SU-DHL-6 (cell line): ENCODE measurements around the gene PPARA.

ENCODE experiments used
- CTCF ChIP-seq: fragments of 200-600 bp; sonication (generic); IDR thresholded peaks from one replicate; pipeline ENCODE4 v1.5.1; 2017; ENCODE audit warnings: antibody characterized with exemption, mild to moderate bottlenecking, low read length, moderate library complexity; ENCODE audit not compliant: insufficient read depth, poor library complexity, severe bottlenecking
- EZH2phosphoT487 ChIP-seq: fragments of 200-600 bp; sonication (generic), shearing (Covaris generic); conservative IDR thresholded peaks from 2 replicates; pipeline ENCODE4 v1.6.1; 2018; ENCODE audit warnings: mild to moderate bottlenecking, antibody characterized with exemption, low read length, moderate library complexity, mixed read lengths

DNA sequence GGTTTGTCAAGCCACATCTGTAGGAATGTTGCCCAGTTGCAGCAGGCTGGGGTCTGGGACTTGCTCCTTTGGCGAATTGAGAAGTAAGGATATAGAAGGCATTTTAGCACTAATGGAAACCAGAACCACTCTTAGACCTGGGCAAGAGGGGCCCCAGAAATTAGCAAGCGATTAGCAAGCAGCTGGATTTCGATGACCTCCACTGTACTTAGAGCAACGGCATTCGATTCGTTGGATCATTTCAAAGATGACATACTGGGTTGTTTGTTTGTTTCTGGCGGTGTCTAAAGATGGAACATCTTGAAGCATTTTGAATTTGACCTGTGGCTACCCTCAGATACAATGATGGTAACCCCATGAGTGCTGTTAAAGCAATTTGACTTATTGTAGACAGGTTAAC is 100.9 kb downstream of the PPARA start:
- no peak for TF ChIP-seq EZH2phosphoT487
- TF ChIP-seq CTCF = no peak
